Loucy (cell line): ENCODE measurements around the gene KAT6B.

Experiments used
- EZH2phosphoT487 ChIP-seq: fragments of 200-600 bp; IDR thresholded peaks from 2 replicates; pipeline ENCODE4 v1.6.1; 2018; ENCODE audit warnings: antibody characterized with exemption, mild to moderate bottlenecking, moderate library complexity, borderline replicate concordance
- TF ChIP-seq, protein P1 (sequence below): fragments of 200-600 bp; sonication (generic); conservative IDR thresholded peaks from 2 replicates; pipeline ENCODE4 v1.5.1; 2014; ENCODE audit warnings: mild to moderate bottlenecking, antibody characterized with exemption, low read length

GRCh38 chr10:74841265-74841973, 15.0 kb downstream of the KAT6B start:
- TF ChIP-seq, protein P1, sequence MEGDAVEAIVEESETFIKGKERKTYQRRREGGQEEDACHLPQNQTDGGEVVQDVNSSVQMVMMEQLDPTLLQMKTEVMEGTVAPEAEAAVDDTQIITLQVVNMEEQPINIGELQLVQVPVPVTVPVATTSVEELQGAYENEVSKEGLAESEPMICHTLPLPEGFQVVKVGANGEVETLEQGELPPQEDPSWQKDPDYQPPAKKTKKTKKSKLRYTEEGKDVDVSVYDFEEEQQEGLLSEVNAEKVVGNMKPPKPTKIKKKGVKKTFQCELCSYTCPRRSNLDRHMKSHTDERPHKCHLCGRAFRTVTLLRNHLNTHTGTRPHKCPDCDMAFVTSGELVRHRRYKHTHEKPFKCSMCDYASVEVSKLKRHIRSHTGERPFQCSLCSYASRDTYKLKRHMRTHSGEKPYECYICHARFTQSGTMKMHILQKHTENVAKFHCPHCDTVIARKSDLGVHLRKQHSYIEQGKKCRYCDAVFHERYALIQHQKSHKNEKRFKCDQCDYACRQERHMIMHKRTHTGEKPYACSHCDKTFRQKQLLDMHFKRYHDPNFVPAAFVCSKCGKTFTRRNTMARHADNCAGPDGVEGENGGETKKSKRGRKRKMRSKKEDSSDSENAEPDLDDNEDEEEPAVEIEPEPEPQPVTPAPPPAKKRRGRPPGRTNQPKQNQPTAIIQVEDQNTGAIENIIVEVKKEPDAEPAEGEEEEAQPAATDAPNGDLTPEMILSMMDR, result no peak
- TF ChIP-seq EZH2phosphoT487, result no peak
